GM21528 (cell line): ENCODE results near the gene ARSJ.

ENCODE experiments used
- ATAC-seq: cut with Tn5 transposase; IDR thresholded peaks from one replicate; pipeline ENCODE4 v1.9.1; 2021; ENCODE audit warnings: mild to moderate bottlenecking, moderate library complexity; ENCODE audit not compliant: unreplicated experiment, low FRiP score

The ARSJ gene

DNA sequence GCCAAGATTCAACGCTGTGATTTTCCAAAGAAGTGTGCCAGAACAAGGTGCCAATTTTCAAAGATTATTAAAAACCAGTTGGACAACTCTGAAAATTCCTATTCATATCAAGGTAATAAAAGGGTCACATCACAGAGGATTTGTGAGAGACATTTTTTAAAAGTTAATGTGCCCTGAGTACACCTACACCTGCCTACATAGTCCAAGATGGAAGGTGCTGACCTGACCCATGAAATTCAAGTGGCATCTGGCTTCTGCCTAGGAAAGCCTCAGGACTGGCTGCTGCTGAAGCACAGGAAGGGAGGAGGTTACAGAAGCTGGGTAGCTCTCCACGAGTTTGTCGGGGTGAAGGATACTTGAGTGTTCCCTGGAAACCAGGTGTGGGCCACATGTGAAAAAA, 11.4 kb upstream of the ARSJ start:
- ATAC-seq, result no peak

DNA sequence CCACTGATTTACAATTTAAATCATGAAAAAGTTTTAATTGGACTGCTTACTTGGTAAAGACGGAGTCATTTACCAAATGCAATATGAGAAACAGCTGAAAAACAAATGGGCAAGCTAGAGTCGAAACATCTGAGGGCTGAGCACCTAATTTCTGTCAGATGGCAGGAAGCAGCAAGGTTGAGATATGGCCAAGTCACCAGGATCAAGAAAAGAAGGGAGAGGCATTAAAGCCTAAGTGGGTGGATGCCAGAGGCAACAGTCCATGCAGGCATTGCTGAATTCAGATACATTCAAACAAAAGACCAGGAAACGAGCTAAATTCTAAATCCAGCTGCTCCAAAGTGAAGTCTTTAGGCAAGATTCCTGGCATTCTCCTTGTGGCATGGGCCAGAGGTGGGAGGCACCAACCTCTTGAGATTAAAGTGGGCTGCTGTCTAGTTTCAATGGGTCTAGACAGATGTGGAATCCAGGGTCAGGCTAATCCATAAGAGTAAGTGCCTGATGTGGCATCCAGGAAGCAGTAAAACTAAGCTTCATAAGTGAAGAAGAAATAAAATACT, 8.0 kb upstream of the ARSJ start:
- no peak for ATAC-seq

DNA sequence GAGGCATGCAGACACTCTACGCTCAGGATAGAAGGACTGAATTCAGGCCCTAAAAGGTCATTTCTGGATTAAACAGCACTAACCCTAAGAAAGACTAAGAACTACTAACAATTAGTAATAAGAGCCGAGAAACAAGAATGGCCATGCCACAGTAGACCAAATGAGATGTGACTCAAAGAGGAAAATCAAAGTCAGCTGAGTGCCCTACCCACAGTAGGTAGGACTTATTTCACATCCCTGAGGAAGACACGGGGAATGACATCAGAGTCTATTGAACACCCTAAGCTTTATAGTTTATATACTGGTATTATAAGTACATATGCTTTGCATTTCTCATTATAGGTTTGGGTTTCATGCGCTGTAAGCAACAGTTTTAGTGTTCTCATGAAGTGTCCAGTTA, 2.7 kb upstream of the ARSJ start:
- no peak for ATAC-seq

DNA sequence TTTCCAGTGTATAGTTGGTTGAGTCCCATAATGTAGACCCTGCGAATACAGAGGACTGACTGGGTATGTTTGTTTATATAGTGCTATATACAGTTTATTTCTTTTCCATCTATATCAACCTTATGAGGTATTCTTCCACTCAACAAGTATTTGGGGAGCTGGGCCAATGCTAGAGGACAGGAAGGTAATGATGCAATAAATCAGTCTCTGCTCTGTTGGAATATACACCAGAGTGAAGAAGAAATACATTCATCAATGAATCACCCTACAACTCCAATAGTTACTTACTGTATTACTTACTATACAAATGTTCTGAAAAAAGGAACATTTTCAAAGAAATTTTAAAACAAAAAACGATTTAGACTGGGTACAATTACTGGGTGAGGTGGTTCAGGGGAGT, 2.1 kb upstream of the ARSJ start:
- no peak for ATAC-seq

DNA sequence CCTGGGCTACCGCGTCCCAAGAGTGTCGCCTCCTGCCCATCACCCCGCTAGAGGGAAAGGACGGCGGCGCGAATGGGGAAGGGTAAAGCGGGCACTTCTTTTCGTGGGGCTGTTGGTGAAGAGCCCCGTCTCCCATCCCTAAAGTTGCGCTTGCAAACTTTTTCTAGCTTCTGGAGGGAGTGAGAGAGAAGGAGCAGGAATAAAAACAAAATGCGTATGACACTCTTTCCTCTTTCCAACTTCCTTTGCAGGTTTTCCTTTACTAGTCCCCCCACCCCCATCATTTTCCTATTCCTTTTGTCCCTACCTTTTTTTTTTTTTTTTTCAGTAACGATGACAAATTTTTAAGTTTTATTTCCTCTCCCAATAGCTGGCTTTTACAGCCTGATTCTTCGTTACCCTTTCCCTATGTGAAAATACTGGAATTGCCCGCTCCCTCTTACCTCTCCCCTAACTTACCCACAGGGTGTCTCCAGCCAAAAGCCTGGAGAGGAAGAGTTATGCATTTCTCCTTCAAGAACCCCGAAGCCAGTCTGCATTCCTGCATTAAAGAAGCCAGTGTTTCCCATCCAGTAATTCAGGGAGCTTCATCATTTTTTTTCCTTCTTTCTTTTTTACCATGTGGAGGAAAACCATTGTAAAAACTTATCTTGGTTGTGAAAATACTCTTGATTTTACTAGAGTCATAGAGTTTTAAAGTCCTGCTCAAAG, 613 bp upstream of the ARSJ start:
- no peak for ATAC-seq

DNA sequence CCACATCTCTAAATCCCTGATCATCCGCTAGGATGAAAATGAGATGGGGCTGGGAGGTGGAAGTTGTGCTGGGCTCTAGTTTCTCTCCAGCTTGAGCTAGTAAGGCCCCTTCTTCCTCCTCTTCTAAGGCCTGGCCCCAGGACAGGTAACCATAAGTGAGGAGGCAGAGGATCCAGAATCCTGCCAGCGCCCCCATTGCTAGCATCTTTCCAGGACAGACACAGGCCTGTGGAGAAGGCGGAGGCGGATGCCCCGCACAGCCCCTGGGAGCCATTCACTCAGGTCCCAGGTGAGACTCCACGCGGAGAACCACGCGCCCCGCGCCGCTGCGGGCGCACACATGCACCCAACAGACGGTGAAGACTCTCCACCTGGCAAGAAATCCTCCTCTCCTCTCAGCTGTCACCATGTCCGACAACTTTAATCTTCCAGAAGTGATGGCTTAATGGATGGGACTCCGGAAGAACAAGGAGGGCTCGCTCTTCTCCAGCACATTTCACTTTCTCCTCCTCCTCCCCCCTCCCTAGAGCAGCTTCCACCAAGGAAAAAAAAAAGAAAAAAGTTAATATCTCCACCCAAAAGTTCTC, 793 bp downstream of the ARSJ start:
- ATAC-seq, result no peak

DNA sequence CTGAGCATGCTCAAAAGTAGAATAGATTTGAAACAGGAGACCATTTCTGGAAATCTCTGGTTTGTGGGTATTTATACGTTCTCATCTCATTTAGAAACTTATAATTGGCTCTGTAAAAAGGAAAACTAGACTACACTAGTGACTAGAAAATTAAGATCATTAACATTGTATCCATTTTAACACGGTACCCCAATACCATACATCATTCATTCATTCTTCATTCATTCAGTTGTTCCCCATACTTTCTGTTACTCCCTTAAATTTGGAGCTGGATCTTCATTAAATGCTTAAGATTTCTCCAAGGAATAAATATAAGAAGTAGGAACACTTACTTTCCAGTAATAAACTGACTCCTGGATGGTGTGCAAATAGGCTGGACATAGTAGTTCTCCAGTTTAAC, 1.3 kb downstream of the ARSJ start:
- no peak for ATAC-seq

- ATAC-seq, result no peak
Observed at GRCh38 chr4:113977526-113977855, 2.0 kb downstream of the ARSJ start.

DNA sequence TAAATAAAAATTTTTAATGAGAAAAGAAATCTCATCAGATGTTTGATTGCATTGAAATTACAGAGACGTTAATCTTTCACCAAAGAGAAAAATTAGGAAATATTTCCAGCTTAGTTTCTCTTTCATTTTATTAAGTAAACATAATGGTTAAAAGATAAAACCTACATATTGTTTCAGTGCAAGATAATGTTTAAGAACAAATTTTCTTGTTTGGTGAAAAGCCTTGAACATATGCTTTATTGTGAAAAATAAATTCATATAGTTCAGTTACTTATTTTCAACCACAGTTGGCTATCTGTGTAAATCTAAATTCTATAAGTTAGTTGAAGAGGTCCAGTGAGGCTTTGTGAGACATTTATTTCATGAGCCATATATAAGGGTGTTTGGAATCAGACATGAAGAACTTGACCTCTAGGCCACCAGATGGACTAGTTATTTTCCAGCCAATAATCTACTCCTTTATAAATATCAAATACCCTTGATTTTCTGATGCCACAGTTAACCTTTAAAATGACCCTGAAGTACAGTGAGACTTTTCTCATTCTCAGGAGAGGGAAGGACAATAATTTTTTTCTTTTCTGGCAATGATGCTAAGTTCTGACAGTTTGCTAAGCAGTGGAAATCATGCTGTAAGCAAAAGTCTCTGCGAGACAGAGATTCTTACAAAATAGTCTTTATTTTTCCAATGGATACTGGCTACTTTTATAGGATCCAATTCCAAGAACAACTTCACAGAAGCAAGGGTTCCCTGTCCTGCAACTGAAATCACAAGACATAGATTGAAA, 2.5 kb downstream of the ARSJ start:
- ATAC-seq, result no peak

- no peak for ATAC-seq
Observed at GRCh38 chr4:113975578-113975977, 3.9 kb downstream of the ARSJ start.

GRCh38 chr4:113974467-113974866, 5.0 kb downstream of the ARSJ start:
- no peak for ATAC-seq

- no peak for ATAC-seq
Observed at GRCh38 chr4:113973345-113973744, 6.1 kb downstream of the ARSJ start.

GRCh38 chr4:113972781-113973180, 6.7 kb downstream of the ARSJ start:
- ATAC-seq, result no peak

- ATAC-seq, result no peak
Observed at GRCh38 chr4:113971706-113972360, 7.6 kb downstream of the ARSJ start.

DNA sequence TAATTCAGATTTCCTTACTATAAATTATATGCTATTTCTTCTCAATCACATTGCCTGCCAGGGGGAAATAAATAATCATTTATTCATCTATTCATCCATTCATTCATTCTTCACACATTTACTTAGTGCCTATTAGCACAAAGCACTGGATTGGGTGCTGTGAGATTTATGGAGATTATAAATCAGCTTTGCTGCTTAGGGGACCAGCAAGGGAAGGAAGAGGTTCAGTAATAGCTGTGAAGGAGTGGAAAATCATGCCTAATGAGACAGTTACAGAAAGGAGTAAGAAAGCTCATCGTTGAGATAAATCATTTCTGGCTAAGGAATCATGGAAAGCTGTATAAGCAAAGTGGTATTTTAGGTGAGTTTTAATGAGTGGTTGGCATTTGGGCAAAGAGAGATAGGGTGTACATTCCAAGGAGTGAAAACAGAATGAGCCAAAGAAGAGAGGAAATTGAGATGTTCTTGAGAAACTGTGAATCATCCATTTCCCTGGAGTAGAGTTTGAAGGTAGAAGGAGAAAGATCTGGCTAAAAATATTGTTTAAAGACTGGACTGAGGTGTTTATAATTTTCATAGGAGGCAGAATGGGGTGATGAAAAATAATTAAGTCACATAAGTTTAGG, 9.6 kb downstream of the ARSJ start:
- ATAC-seq, result no peak

DNA sequence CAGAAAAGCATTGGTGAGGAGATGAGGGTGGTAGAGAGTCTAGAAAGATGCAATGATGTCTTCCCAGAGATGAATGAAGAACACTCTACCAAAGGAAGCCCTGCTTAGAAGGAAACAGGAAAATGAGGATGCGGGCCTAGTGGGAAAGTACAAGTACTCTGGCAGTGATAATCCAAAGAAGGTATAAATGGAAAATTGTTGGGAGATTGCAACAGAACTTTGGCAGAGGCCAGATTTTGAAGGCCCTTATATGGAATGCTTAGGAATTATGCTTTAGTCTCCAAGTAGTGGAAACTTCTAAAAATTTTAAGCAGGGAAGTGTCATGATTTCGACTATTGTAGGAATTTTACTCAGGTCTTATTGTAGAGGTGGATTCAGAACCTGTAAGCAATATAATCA, 11.0 kb downstream of the ARSJ start:
- ATAC-seq, result no peak

DNA sequence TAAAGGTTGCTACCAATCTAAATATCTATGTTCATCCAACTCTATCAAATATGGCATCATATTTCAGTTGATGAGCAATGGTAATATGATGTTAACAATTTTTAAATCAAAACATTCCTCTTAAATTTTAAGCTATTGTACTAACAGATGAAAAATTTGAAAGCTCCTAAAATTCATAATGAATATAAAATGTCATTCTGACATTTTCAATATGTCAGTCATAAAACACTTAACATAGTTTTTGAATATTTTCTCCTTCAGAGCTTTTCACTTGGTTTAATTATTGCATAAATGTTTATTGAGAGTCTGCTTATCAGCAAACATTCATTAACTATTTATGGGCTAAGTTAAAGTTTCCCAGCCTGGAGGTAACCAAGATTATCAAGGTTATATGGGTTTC, 11.8 kb downstream of the ARSJ start:
- ATAC-seq, result no peak

- no peak for ATAC-seq
Observed at GRCh38 chr4:113962719-113963265, 16.7 kb downstream of the ARSJ start.

GRCh38 chr4:113962016-113962347, 17.5 kb downstream of the ARSJ start:
- no peak for ATAC-seq

DNA sequence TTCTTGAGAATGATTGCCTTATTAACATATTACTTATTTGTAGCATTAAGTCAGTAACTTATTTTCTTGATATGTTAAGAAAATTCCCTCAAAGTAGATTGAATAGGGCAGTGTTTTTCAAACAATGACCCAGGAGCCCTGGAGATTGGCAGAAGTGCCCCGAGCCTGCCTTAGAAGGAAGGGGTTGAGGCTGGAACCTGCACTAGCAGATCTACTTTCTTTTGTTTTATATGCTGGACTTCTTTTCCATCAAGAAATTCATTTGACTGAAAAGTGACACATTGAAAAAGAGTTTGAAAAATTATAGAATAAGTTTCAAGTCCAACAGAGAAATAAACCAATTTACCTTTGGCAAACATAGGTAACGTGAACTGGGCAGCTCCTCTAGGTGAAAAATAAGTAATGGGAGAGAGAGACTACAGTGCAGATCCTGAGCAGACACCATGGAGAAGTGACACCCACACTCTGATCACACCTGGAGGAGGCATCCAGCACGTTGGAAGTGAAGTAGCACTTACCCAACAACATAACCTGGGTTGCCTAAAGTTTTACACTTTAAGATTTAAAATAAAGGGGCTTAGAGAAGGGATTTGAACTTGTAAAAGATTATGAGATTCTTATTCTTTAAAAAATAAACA, 18.6 kb downstream of the ARSJ start:
- ATAC-seq, result no peak
